Iris pigment epithelial cell (primary cell): ENCODE data around the gene PTN.

Experiments
- DNase-seq: peaks from one replicate; pipeline ENCODE4 v3.0.0-alpha.2; 2011; ENCODE audit warnings: low read depth

PTN gene, protein sequence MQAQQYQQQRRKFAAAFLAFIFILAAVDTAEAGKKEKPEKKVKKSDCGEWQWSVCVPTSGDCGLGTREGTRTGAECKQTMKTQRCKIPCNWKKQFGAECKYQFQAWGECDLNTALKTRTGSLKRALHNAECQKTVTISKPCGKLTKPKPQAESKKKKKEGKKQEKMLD

DNA sequence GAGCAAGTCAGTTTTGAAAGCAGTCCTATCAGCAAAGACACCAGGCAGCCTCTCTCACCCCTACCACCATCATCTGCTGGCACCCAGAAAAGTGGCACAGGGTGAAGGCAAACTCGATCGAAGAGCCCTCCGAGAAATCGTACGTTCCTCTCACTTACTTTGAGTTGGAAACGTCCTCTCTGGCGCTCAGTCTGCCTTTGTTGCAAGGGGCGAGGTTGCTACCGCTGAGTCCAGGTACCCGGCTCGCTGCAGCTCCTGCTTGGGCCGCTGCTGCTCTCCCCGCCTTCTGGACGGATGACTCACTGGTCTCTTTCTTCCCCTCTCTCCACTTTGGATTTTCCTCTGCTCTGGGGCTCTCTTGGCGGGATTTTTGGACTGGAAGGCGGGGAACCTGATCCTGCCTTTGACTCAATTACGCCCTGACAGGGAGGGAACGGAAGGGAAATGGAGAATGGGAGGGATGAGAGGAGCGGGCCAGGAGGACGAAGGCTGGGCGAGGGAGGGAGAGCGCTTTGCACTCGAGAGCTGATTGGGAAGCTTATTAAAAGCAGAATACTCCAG is at the start of gene PTN:
PTN (minus strand) TSS at position 453 of the 561 bp plus-strand sequence. CDS start 88,760 bp downstream, outside the sequence.
- DNase-seq = peak; percentile 24

DNA sequence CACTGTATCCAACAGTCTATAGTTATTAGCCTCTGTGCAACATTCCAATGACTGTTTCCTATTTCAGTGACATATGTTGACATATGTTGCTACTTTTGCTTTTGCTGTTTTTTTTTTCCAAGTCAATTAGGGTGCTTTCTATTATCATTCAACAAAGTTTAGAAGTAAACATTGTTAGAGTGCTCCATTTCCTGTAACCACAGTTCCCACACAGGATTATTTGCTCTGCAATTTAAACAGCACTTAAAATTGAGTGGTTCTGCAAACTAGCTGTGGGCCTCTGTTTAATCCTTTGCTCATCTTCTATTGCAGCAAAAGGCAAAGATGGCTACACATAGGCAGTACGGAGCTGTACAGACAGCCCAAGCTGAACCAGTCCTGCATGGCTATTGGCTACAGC is 46.5 kb upstream of the PTN start:
- DNase-seq = no peak

DNA sequence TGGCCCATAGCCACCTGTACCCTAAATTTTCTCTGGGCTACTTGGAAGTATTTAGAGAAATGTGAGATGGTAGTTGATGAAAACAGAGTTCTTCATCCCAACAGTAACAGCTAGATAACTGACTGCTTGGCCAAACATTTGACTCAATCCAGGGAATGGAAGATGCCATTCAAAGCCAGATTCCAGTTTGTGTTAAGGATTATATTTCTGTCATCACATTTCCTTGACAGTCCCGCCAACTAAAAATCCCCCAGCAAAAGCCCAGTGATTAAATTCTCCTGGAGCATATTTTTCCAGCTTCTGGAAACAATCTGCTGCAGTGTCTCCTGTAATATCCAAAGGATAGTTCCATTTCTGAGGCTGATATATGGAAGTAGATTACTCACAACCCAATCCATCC is 45.4 kb upstream of the PTN start:
- DNase-seq = no peak

DNA sequence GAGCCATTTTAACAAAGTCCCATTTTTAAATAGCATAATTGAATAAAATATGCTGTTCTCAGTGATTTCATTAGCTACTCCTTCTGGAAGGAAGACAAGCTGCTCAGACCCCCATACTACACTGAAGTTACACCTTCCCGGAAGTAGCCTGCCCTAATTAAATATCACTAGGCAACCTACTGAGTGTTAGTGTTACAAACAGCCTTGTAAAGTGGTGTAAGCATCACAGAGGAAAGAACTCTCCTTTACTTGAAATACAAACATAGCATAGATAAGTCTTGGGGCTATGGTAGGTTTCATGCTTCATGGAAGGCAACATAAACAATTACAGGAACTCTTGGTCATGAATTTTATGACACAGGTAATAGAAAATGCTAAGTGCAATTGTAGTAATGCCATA is 43.4 kb upstream of the PTN start:
- no peak for DNase-seq

DNA sequence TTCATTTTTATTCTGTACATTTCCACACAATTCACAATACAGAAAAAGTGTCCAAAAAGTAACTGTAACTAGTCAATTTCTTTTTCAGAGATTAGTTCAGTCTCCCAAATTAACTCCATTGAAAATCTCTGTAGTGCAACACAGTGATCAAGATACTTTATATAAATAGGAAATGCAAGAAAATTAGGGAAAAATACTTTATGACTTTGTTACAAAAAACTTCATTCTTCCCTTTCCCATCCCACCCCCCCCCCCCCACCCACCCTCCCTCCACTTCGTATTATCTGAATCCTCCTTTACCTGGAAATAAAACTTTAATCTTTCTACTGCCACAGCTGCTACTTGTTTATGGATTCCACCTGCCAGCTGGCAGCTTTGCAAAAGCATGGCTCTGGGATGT is 37.5 kb upstream of the PTN start:
- DNase-seq = no peak

DNA sequence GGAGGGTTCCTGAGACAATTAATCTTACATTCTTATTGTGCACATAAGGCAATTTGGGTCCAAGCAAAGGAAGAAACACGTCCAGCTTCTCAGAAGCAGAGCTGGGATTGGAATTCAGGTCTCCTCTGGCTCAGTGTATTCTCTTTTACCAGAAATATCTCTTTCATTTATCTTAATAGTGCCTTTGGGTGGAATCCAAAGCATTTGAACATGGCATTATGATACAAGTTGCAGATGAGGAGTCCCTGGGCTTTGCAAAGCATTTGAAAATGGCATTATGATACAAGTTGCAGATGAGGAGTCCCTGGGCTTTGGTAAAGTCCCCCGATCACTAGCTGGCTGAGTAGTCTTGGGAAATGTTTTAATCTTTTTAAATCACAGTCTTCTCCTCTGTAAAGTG is 30.0 kb upstream of the PTN start:
- DNase-seq = no peak

DNA sequence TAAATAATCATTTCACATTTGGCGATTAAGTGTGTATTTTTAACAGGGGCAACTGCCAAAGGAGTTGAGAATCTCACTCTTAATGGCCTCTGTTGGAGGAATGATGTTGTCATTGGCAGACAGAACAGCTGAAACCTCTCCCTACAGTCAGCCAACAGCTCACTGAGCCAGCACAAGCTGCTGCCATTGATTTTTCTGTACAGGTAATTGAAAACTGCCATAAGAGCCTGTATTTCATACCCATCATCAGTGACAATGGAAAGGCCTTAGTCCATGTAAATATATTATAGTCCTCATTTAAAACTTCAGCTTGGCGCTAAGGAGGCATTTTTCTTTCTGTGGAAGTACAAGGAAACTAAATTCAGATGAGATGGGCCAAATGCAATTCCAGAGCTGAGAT is 28.1 kb upstream of the PTN start:
- DNase-seq = no peak

DNA sequence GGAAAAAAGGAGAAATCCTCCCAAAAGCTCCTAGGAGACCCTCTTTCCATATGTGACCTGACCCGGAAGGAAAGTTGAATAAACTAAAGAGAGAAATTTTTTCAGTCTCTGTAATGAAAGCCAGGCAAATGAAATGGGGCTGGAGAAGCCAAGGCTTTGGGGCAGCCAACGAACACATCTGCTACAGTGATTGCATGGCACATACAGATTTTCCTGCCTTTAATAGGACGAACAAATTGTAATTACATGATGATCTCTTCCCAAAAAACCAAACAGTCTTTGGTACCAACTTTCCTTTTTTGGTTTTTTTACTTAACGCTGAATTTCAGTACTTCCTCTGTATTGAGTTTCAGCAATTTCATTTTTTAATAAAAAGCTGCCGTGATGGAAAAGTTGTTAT is 23.5 kb upstream of the PTN start:
- no peak for DNase-seq

DNA sequence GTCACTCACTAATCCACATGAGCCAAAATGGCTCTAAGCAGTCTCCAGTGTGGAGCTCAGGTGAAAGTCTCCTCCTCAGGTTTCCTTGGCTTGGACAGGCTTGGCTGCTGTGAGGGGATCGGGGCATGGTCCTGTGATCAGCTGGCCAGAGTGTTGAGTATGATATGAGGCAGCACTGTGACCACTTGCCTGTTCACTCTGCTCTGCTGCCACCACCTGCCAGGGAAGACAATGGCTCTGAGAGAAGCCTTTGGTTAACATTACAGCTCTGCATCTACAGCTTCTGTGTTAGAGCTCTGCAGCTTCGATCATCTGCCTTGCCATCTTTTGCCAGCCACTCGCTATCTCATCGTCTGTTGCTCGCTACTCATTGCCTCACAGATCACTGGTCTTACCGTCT is 20.1 kb upstream of the PTN start:
- no peak for DNase-seq

DNA sequence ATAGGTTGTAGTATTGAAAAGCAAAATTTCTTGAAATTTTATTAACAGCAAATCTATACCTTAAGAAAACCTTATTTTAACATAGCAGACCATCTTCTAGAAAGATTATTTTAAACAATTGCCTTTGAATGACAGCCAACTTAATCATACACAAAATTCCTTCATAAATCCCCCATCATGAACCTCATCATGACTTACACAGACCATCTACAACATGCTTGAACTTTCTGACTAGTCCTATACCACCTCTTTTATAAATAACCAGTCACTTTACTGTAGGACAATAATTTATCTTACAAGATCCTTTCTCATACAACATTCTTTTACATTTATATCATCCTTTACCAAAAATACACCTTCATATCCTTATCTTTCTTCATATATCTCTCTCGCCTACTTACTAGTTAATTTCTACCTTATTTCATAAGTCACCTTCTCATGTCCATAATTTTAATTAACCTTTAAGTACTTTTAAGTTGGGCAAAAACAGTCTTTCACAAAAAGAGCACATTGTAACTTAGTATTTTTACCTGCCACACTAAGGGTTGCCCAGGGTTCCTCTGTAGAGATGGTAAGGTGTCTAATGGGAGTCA is 16.6 kb upstream of the PTN start:
- no peak for DNase-seq

DNA sequence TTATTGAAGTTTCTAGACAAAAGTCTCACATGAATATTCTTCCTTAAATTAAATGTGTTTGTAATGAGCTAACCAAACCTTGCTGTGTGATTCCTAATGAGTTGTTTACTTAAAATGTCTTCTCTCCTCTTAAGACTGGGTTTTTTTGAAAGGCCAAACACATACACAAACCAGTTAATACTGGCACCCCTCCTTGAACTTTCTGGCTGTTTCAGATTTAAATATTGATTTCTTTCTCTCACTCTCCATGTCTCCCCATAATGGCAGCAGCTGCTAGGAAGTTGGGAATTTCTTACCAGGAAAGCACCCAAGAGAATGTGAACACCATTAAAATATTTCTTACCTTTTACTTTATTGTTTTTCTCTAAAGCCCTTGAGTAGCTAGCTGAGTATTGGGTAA is 11.4 kb upstream of the PTN start:
- no peak for DNase-seq

DNA sequence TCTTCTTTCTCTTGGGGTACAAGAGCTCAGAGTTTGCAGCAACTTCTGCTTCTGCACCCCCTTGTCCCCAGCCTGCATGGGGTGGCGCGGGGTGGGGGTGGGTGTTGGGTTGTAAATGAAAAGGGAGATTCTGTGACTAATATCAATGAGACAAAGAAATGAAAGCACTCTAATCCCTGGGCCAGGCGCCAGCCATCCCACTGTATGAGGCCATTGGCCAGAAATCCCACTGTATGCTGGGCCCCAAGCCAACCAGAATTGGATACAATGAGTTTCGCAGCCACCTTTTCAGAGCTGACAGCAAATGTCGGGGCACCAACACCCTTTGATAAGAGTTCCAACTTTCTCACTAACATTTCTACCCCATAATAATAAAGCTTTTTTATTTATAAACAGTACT is 10.9 kb upstream of the PTN start:
- DNase-seq = peak; percentile 48

DNA sequence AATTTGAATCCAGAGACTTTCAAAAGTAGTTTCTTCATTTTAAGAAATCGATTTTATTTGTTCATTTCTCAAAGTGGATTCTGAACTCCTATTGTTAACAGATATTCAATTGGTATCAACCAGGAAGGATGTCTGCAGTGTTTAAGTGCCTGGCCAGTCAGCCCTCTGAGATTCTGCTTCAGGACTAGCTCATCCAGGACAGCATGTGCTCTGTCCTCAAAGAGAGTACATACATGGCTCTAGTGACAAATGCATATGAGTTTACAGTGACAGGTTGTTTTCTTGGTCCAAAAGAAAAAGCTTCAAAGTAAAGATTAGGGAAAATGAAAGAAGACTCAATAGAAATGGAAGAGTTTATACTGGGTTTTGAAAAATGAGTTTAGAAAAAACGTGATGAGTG is 8.4 kb upstream of the PTN start:
- DNase-seq = no peak

DNA sequence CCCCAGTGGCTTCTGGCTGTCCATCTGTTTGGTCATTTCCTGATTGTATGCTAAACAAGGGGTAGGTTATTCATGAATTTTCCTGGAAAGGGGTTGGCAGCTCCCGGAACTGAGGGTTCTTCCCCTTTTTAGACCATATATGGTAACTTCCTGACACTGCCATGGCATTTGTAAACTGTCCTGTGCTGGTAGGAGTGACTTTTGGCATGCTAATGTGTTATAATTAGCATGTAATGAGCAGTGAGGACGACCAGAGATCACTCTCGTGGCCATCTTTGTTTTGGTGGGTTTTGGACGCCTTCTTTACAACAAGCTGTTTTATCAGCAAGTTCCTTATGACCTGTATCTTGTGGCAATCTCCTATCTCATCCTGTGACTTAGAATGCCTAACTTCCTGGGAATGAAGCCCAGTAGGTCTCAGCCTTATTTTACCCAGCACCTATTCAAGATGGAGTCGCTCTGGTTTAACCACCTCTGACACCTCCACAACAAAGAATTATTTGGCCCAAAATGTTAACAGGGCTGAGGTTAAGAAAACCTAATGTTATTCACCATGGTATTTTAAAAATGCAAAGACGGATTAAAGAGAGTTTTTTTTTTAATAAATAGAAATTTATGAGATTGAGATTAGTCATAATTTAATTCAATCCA is 2.4 kb upstream of the PTN start:
- DNase-seq = no peak

DNA sequence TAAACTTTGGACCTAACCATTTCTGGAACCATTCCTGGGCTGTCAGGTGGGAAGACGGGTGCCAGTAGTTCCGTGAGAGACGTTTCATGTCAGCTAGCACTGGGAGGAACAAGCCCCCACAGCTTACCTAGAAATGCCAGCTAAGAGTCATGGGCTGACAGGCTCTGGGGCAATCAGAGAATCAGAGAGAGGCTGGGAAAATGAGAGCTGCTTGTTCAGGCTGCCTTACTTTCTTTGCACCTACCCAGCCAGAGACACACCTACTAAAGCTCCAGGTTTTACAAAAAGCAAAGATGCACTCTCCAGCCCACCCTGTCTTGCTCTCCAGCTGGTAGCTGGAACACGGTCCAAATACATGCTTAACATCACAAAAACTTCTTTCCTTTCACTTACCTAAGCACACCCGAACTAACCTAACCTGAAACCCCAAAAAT is 688 bp downstream of the PTN start:
- DNase-seq = no peak

DNA sequence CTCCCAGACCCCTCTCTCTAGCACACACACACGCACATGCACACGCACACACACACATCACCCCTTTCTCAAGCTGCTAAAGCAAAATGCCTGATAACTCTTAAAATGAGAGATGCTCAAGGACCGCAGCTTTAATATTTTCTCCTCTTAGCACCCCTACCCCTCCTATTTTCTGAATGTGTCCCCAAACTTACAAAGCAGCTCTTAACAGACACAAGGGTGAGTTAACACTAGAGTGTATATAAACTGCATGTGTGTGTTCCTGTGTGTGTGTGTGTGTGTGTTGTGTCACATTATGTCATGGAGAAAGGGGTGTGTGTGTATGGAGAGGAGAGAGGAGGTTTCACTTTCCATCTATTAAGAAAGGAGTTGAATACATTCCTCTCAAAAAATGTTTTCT is 1.3 kb downstream of the PTN start:
- DNase-seq = no peak

DNA sequence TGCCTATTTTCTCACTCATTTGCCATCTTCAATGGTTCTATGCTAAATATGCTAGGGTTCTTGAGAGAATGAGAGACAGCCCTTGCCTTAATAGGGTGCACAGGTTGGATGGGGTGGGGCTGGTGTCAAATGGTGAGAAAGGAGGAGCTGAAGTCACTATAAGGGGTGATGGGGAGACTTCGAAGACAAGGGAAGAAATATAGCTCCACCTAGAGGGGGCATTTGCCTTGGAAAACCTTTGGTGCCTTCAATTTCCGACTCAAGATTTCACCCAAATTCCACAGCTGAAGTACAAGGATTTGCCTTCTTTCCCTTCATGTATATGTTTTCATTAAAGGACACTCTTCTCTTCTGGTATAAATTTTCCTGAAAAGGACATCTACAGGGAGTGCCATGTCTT is 5.6 kb downstream of the PTN start:
- no peak for DNase-seq

DNA sequence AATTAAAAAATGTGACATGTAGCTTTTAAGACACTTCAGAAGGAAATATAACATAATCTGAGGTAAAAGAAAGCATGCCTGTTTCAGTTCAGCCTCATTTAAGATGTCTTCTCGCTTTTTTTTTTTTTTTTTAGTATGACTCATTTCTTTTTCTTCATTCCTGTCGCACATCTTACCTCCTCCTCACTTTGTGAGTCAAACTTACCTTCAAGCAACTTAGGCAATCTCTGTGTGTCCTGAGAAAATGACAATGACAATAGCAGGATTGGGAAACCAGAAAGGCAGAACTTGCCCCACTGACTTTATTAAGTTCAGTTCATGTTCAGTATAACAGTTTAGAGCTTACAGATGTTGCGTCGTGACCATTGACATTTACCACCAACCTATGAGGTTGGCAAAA is 7.7 kb downstream of the PTN start:
- no peak for DNase-seq

DNA sequence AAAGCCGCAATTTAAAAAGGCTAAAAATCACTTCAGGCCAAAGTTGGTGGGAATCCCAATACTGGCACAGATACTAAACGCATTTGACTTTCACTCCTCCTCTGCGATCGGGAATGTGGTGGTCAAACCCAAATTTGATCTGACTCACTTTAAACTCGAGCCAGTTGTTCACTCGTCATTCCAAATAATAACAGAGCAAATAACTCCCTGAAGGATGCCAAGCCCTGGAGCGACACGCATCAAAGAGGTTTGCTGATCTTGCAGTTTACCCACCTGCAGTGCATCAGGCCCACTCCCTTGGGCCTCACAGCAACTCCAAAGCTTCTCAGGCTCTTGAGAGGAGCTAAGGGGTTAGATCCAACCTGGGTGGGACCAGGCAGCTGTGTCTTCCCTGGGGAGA is 12.2 kb downstream of the PTN start:
- DNase-seq = no peak

DNA sequence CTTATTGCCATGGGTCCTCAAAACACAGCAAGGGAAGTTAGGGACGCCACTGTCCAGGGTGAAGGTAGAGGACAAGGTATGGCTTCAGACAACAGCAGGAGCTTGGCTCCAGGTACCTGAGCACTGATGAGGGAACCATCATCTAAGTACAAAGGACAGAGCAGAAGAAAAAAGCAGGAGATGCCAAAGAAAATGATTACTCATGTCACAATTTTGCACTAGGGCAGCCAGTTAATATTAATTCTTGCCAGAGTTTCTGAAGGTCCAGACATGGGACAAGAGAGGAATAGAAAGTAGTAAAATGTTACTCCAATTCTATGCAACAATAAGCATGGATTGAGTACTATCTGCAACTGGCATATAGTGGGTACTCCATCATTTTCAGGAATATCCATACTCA is 14.1 kb downstream of the PTN start:
- no peak for DNase-seq

DNA sequence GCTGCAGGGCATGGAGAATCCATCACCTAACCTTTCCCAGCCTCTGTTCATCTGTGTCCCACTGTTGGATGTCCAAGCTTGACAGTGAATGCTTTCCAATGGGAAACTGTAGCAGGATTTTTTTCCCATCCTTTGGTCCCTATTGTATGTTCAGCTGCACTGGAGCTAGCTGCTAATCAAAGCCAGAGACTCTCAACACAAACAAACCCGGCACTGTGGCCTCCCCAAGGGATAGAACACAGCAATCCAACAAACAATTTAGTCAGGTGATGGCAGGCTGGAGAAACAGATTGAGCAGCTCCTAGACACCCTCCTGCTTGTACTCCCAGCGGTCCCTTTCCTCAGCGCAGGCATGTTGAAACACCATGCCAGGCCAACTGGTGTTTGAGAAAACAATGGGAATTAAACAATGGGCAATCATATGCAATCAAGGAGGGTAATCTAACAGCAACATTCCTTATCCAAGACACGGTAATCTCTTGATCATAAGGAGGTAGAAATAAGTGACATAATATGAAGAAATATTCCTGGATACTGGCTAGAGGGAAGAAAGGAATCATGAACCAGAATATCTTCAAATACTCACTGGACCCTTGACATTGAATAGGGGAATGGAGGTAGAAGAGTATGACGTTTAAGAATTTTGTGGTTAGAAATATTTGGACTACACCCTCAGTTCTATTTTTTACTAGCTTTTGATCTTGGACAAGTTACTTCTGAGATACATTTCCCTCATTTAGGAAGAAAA is 15.0 kb downstream of the PTN start:
- no peak for DNase-seq

DNA sequence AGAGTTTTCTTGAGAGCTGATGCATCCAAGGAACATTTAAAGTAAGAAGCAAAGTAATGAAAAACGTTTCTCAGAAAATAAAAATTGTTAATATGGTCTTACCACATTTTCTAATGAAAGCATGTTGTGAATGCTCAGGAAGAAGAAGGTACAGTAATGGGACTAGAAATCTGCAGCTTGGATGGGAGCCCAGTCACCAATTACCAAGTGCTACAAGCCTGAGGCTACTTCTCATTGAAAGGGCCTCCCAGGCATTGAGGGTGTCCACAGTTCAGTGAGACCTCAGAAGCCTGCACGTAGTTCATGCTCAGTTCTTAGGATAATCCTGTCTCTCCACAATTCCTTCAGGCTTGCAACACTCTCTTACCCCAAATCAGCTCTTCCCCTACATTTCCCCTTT is 17.6 kb downstream of the PTN start:
- DNase-seq = no peak
